ENCODE results near the gene PHF12. TPM values are rescaled to one million over a fixed set of nuclear protein-coding genes. Genes with fewer than 3 reads are reported as not detected.

PHF12 gene
- total and polyA plus RNA-seq, 8 donors: 8.3 to 206 (median 24.7) TPM

- TF ChIP-seq EP300 (IDR thresholded peaks at IDR 0.05): no peak
- peak in 1 of 3 donors; percentile 1 for TF ChIP-seq POLR2AphosphoS5 (IDR thresholded peaks at IDR 0.05)
- no peak for TF ChIP-seq POLR2A (IDR thresholded peaks at IDR 0.05)
- TF ChIP-seq, protein P1, sequence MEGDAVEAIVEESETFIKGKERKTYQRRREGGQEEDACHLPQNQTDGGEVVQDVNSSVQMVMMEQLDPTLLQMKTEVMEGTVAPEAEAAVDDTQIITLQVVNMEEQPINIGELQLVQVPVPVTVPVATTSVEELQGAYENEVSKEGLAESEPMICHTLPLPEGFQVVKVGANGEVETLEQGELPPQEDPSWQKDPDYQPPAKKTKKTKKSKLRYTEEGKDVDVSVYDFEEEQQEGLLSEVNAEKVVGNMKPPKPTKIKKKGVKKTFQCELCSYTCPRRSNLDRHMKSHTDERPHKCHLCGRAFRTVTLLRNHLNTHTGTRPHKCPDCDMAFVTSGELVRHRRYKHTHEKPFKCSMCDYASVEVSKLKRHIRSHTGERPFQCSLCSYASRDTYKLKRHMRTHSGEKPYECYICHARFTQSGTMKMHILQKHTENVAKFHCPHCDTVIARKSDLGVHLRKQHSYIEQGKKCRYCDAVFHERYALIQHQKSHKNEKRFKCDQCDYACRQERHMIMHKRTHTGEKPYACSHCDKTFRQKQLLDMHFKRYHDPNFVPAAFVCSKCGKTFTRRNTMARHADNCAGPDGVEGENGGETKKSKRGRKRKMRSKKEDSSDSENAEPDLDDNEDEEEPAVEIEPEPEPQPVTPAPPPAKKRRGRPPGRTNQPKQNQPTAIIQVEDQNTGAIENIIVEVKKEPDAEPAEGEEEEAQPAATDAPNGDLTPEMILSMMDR (IDR thresholded peaks at IDR 0.05): no peak
- Histone ChIP-seq H3K4me1 (peaks cover 42 to 54% (median 50%) of the 10 kb centered on the region in 4 donors), H3K27ac (peak overlapping the region; percentile 91 to 99 (median 98)), H3K9me3 (no peaks in the 10 kb centered on the region), H3K36me3 (peaks cover 0 to 5% (median 4%) of the 10 kb centered on the region in 4 donors), H3K27me3 (no peaks in the 10 kb centered on the region), H3K4me3 (peak overlapping the region; percentile 96 to 99 (median 98))
- 0 to 1% (median 0%) methylated on average over 32 to 43 of the region's 43 CpGs for WGBS, 5 donors
- intact Hi-C loops (cut with DNase I; ENCODE audit: low total_unique reads): no loop called here
- DNase-seq: peak; percentile 39 to 83
Observed at GRCh38 chr17:28950017-28950751, 1.1 kb downstream of the PHF12 start.

DNA sequence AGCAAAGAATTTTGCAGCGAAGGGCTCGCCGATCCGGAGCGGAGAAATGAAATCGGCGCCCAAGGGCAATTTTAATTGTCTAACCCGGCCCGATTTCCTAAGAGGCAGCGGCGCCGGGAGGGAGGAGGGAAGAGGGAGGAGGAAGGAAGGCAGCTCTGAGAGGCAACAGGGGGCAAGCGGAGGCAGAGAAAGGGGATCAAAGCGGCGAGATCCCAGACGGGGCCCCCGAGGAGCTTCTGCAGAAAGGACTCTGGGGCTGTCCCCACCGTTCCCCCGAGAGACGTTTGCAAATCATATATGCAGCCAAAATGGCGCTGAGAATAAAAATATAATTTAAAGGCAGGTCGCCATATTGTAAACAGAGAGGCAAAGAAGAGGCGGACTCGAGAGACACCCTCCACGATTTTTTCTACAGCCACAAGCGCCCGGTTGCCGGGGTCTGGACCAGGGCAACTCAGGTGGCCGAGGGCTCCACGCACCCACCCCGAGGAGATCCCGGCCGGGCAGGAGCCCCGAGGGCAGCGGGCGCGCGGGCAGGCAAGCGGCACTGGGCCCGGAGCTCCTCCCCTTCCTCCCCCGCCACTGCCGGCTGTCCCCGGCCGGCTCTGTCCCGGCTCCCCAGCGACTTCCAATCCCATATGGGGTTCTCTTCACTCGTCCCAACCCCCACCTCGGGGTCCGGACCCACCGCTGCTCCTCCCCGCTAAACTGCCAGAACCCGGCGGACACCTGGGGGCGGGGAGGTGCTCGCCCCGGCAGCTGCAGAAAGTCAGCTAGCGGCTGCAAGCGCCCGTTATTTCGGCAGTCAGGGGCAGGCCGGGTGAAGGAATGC is 1.9 kb downstream of the PHF12 start:
- Histone ChIP-seq H3K36me3 (peaks cover 0 to 5% (median 4%) of the 10 kb centered on the region in 4 donors), H3K27me3 (no peaks in the 10 kb centered on the region), H3K27ac (peak overlapping the region; percentile 91 to 99 (median 98)), H3K4me1 (peaks cover 50 to 61% (median 58%) of the 10 kb centered on the region in 4 donors), H3K4me3 (peak overlapping the region; percentile 96 to 99 (median 98)), H3K9me3 (no peaks in the 10 kb centered on the region)
- TF ChIP-seq POLR2A (IDR thresholded peaks at IDR 0.05) (no peak), EP300 (IDR thresholded peaks at IDR 0.05) (no peak), POLR2AphosphoS5 (IDR thresholded peaks at IDR 0.05) (no peak)
- TF ChIP-seq, protein P1 (IDR thresholded peaks at IDR 0.05): no peak
- WGBS, 5 donors: 0% methylated on average over 58 to 61 of the region's 61 CpGs
- intact Hi-C loops (cut with DNase I; ENCODE audit: low total_unique reads): no loop called here
- peak; percentile 58 to 79 for DNase-seq

- Histone ChIP-seq H3K36me3 (peaks cover 0 to 11% (median 4%) of the 10 kb centered on the region in 4 donors), H3K4me1 (peaks cover 53 to 64% (median 64%) of the 10 kb centered on the region in 4 donors), H3K27me3 (no peaks in the 10 kb centered on the region), H3K27ac (peak overlapping the region; percentile 91 to 99 (median 98)), H3K9me3 (no peaks in the 10 kb centered on the region), H3K4me3 (peak overlapping the region; percentile 96 to 99 (median 98))
- no peak for TF ChIP-seq POLR2AphosphoS5 (IDR thresholded peaks at IDR 0.05)
- no peak for TF ChIP-seq EP300 (IDR thresholded peaks at IDR 0.05)
- TF ChIP-seq POLR2A (IDR thresholded peaks at IDR 0.05): no peak
- TF ChIP-seq, protein P1 (IDR thresholded peaks at IDR 0.05): no peak
- 0 to 1% (median 0%) methylated on average over 14 to 15 of the region's 15 CpGs for WGBS, 5 donors
- intact Hi-C loops (cut with DNase I; ENCODE audit: low total_unique reads): no loop called here
- no peak for DNase-seq
Observed at GRCh38 chr17:28948873-28949184, 2.5 kb downstream of the PHF12 start.

- WGBS, 5 donors: 14 to 23% (median 18%) methylated on average over 4 of the region's 4 CpGs
Observed at GRCh38 chr17:28948342-28948741, 3.0 kb downstream of the PHF12 start.

More at GRCh38 chr17:28948342-28948741, 3.0 kb downstream of the PHF12 start:
- H3K36me3 ChIP-seq: peaks cover under 1 to 16% (median 7%) of the 10 kb centered on the region in 4 donors
- peak overlapping the region; percentile 91 to 99 (median 98) for H3K27ac ChIP-seq
- no peaks in the 10 kb centered on the region for H3K27me3 ChIP-seq
- intact Hi-C loops (cut with DNase I; ENCODE audit: low total_unique reads): no loop called here
- H3K9me3 ChIP-seq: no peaks in the 10 kb centered on the region
- peak overlapping the region; percentile 96 to 99 (median 98) for H3K4me3 ChIP-seq
- TF ChIP-seq POLR2A (IDR thresholded peaks at IDR 0.05): no peak
- TF ChIP-seq, protein P1 (IDR thresholded peaks at IDR 0.05): no peak
- TF ChIP-seq EP300 (IDR thresholded peaks at IDR 0.05): no peak
- no peak for TF ChIP-seq POLR2AphosphoS5 (IDR thresholded peaks at IDR 0.05)
- H3K4me1 ChIP-seq: peaks cover 53 to 63% (median 62%) of the 10 kb centered on the region in 4 donors
- DNase-seq: no peak
